LNCaP clone FGC (cell line): ENCODE measurements around the gene PTPN2.

Experiments
- DNase-seq: peaks from one replicate; pipeline ENCODE4 v3.0.0-alpha.2; 2011; ENCODE audit warnings: low read depth
- H3K4me3 ChIP-seq: 2 replicates; pipeline ENCODE4 v1.5.1; 2011; ENCODE audit warnings: mild to moderate bottlenecking, low read depth, low read length, control low read depth
- TF ChIP-seq, protein P1 (sequence below): IDR thresholded peaks from 2 replicates; pipeline ENCODE4 v1.5.1; 2012; ENCODE audit warnings: mild to moderate bottlenecking; ENCODE audit not compliant: control insufficient read depth, insufficient read depth; ENCODE audit errors: extremely low read depth

Gene PTPN2

DNA sequence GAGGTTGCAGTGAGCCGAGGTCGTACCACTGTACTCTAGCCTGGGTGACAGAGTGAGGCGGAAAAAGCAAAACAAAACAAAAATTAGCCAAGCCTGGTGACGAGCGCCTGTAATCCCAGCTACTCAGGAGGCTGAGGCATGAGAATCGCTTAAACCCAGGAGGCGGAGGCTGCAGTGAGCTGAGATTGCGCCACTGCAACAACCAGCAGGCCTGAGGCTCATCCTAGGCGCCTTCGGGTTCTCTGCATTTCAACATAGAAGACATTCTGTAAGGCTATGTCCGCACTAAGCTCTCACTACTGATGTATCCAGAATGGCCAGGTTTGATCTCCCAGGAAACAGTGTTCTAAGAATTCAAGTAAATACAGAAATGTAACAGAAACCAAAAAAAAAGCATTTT is 23.5 kb downstream of the PTPN2 start:
- TF ChIP-seq, protein P1, sequence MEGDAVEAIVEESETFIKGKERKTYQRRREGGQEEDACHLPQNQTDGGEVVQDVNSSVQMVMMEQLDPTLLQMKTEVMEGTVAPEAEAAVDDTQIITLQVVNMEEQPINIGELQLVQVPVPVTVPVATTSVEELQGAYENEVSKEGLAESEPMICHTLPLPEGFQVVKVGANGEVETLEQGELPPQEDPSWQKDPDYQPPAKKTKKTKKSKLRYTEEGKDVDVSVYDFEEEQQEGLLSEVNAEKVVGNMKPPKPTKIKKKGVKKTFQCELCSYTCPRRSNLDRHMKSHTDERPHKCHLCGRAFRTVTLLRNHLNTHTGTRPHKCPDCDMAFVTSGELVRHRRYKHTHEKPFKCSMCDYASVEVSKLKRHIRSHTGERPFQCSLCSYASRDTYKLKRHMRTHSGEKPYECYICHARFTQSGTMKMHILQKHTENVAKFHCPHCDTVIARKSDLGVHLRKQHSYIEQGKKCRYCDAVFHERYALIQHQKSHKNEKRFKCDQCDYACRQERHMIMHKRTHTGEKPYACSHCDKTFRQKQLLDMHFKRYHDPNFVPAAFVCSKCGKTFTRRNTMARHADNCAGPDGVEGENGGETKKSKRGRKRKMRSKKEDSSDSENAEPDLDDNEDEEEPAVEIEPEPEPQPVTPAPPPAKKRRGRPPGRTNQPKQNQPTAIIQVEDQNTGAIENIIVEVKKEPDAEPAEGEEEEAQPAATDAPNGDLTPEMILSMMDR = no peak
- H3K4me3 ChIP-seq = no peak overlapping the region
- no peak for DNase-seq

DNA sequence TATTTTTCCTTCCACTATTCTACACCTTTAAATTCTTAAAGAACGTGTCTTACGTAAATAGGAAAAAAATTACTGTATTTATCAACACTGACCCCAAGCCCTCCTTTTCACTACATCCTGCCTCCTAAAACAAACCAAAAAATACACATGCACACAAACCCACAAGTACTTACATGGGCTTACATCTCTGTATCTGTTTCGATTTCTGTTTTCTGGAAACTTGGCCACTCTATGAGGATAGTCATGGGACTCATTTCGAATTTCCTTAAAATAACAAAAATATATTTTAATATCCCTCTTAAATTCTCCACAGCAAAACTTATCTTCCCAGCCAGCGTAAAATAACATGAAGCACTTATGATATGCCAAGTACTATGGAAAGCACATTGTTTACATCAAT is 25.0 kb downstream of the PTPN2 start:
- DNase-seq = no peak
- no peak overlapping the region for H3K4me3 ChIP-seq
- TF ChIP-seq, protein P1 = no peak

DNA sequence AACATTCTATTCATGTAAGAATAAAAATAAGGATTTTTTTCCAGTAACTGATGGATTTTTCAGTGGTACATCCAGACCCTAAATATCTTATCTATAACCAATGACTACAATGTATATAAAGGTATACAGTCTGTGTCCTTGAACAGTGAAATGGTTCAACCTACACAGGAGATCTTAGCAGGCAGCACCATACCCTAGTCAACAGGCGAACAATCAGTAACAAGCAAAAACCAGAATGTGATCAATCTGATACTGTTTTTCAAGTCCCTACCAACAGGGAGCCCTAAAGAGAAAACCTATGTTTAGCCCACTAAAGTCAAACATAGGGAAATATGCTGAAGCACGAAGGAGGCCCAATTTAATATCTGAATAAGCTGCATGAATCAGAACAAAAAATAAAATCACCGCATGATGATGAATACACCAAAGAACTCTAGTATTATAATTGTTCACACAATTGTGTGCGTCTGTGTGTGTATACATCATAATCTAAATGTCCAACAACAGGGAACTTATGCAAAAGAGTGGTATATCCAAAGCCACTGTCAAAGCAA is 26.0 kb downstream of the PTPN2 start:
- no peak for DNase-seq
- no peak overlapping the region for H3K4me3 ChIP-seq
- TF ChIP-seq, protein P1 = no peak

DNA sequence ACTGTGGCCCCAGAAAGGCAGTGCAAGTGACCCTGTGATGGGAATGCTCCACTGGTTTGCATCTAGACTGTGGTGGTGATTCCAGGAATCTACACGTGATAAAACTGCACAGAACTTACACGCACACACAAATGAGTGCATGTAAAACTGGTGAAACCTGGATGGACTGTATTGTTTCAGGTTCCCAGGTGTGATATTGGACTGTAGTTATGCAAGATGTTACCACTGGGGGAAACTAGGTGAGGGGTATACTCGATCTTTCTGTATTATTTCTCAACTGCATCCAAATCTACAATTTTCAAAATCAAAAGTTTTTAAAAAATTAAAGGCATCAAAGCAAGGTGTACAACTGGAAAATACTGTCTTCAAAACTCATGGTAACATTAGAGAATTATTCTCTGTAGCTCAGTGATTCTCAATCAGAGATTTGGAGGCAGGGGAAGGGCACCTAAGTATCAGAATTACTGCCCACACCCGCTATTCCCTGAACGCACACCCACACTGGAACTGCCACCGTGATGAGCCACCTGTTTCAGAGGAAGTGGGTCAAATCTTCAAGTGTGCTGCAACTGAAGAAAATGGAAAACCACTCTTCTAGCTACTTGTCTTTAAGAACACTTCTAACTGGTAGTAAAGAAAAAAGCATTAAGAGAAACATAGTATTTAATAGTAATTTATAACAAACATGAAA is 26.7 kb downstream of the PTPN2 start:
- no peak overlapping the region for H3K4me3 ChIP-seq
- no peak for DNase-seq
- TF ChIP-seq, protein P1 = no peak

DNA sequence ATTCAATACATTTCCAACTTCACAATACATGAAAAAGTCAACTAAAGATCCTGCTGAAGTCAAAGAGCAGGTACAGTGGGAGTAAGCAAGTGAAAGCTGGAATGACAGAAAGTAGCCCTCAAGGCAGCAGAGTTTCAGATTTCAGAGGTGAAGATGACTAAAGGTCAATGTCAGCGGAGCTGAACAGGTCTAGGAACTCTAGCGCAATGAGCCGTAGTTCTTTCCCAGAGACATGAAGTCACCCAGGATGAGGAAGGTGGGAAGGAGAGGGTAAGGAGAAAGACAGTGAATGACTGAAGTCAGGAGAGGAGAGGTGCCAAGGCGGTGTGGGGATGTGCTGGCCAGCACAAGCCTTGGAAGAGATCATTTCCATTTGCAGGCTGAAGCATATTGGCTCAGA is 28.1 kb downstream of the PTPN2 start:
- DNase-seq = no peak
- no peak overlapping the region for H3K4me3 ChIP-seq
- TF ChIP-seq, protein P1 = no peak

DNA sequence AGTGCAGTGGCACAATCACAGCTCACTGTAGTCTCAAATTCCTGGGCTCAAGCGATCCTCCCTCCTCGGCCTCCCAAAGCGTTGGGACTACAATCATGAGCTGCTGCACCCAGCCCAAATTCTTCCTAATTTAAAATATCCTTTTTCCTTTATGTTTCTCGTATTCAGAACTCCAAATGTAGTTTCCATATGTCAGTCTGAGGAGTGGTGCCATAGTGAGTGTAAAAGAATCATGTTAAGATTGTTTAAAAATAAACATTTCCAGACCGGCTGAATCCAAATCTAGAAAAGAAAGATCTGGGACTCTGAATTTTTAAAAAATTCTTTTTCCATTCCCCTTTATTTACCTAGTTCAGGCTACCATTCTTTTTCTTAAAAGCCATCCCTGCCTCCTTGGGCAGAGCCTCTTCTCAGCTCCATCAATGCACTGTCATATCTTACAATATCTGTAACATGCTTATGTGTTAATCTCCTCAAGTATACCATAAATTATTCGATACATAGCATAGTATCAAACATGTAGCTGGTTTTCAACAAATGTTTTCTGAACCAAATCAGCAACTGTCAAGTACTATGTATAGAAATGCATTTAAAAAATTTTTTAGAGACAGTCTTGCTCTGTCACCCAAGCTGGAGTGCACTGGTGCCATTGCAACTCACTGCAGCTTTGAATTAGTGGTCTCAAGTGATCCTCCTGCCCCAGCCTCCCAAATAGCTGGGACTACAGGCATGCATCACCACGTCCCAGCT is 31.3 kb downstream of the PTPN2 start:
- TF ChIP-seq, protein P1 = no peak
- no peak overlapping the region for H3K4me3 ChIP-seq
- no peak for DNase-seq
